GM19452 (cell line): Measurements from ENCODE around the gene ULBP3.
"Not testable (repeated sequence)": the region's sequence is repeated elsewhere in the genome, so short reads cannot be mapped to it uniquely, and the experiment has no call there.

Experiments used
- ATAC-seq: cut with Tn5 transposase; IDR thresholded peaks from one replicate; pipeline ENCODE4 v1.9.1; 2021; ENCODE audit not compliant: unreplicated experiment

Gene ULBP3

DNA sequence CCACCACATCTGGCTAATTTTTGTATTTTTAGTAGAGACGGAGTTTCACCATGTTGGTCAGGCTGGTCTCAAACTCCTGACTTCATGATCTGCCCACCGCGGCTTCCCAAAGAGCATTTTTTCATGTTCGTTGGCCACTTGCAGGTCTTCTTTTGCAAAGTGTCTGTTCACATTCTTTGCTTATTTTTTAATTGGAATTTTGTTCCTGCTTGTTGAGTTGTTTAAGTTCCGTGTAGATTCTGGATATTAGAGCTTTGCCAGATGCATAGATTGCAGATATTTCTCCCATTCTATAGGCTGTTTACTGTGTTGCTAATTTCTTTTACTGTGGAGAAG lies 51.8 kb downstream of the ULBP3 start:
- not testable (repeated sequence) for ATAC-seq

DNA sequence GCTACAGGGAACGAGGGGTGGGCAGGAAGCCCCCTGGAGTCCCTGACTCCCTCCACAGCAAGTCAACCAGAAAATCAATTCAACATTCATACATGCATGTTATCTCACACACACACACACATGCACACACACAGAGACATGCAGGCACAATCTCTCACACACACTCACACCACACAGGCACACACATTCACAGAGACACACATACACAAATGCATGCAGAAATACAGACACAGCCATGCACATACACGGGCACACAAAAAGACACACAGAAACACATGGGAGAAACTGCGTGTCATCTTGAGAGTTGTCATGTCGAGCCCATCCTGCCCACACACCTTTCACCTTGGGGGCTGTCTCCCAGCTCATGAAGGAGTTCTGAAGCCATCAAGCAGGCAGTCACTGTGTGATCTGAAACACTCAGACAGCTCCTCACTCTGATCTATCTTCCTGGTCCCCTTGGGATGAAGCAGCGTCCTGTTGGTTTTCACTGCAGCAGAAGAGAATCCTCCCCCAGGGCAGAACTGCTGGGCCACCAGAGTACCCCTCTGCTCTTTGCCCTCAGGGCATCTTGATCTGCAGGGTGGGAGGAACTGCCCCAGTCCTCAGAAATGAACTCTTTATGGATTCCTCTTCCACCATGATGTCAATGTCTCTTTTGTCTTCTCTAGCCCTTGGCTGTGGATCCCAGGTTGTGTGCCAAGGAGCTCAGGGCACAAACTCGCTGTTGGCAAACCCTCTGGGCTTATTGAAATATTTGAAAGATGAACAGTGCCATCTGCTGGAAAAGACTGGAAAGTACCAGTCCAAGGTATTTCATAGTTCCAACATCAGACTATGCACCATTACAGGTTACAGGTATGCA lies 52.4 kb downstream of the ULBP3 start:
- peak; percentile 69 for ATAC-seq

DNA sequence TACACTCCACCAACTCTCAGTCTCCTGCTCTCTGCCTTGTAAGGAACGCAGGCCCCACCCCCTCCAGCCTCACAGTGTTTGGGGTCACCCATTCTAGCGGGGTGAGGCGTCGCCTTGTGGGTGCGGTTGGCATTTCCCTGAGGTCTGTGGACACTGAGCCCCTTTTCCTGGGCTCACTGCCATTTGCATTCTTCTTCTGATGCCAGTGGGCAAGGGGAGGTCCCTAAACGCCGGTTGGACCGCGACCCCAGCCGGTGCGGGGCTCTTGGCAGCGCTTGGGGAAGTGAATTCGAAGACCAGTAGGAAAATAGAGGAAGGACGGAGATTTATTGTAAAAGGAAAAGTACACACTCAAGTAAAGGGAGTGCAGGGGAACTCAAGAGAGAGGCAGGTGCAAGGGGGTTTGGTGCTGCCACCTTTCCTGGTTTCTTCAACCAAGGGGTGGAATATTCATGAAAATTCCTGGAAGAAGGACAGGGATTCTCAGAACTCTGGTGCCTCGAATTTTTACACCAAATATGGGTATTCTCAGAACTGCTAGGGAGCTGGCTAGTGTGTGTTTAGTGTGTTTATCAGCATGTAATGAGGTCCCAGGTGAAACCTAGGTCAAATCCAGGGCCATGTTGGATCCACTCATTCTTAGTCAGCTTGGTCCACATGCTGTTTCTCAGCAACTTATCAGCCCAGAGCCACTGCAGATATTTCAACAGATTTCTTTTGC lies 53.5 kb downstream of the ULBP3 start:
- ATAC-seq: not testable (repeated sequence)

DNA sequence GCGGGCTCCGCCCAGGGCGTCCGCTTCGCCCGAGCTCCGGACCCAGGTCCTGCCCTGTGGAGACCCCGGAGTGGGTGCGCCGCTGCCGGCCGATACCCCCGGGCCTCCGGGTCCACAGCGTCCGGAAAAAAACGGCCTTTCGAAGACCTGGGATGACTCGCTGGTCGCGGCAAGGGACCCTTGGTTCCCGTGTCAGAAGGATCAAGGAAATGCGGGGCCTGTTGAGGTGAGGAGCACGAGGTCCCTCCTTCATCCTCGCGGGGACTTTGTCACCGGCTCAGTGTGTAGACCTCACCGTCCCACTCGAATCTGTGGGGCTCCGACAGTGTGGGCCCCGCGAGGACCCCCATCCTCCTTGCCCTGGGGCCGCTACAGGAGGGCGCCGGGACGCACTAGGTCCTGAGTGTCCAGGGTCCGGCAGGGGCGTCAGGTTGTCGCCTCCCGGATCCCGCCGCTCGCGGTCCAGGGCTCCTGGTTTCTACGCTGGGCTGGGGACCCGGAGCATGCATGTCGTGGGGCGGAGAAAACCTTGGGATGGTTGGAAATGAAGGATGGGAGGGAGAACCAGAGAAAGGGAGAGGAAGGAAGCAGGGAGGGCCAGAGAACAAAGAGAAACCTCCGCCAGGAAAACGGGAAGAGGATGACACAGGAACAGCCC lies 54.2 kb downstream of the ULBP3 start:
- not testable (repeated sequence) for ATAC-seq

DNA sequence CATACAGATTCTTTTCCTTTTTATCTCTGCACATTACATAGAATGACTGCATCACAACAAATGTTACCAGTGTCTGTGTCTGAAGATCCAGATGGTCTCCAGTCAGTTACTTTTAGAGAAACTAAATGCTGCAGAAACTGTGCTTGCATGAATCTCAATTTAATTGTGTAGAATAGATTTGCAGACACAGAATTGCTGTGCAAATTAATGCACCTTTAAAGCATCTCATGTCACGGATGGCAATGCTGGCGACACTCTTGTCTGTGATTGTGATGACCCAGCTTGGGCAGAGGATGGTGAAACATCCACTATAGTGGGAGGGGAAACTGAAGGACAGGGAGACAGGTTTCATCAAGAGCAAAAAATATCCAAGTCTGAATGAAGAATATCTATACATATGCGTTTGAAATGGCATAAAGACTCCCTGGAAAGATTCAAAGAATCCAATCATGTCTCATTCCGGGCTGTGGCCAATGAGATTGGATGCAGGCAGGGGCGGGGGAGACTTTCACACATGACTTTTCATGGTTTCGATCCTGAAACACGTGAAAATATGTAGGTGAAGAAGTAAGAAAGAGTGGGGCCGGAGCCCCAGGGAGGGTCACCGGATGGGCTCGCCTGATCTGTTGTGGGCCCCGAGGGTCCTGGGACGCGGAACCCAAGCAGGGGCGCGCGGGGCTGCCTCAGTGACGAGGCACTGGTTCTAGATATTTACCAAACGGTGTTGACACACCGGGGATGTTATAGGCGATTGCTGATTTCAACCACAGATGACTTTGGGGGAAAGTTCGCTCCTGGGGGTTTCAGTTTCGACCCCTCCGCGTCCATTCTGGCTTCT lies 54.9 kb downstream of the ULBP3 start:
- not testable (repeated sequence) for ATAC-seq

DNA sequence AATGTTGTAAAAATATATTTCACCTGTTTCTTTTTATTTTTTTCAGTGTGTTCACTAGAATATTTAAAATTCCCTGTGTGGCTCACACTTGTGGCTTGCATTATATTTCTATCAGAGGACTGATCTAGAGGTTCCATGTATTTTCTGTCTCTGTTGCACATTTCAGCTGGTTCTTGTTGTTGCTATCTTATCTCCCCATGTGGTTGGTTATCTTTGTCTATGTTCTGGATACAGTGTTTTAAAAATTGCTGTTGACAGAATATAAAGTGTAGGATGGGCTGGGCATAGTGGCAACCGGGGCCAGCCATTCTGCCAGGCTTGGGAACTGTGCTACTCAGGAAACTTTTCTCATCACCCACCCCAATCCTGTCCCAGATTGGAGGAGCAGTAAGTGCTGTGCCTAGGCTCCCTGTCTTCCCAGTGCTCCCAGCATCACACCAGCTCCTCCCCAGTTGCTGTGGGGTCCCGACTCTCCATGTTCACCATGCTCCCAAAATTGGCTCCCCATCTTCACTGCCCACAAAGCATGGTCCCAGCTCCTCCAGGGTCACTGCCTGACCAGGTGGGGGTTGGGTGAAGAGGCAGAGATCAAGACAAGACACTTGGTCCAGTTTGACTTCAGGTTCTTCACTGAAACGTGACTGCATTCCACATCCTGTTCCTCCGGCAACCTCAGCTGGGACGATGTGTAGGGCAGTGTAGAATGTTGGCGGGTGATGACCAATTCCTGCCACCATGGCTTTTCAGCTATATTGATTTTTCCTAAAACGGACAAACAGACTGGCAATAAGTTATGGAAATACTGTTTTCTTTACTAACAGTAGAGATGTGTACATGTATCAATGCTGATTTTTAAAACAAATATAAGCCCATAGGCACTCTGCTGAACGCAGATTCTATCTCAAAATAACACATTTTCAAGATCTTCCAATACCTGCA lies 55.8 kb downstream of the ULBP3 start:
- ATAC-seq: not testable (repeated sequence)
